Endothelial cell of umbilical vein (primary cell): ENCODE results near the gene ARNT2. TPM values are rescaled to one million over a fixed set of nuclear protein-coding genes. Genes with fewer than 3 reads are reported as not detected.

Experiments
- BruUV-seq: library from RNA; stranded (reverse); fragments of 400-500 nt; replicated peaks from 2 replicates; lab custom pipeline; 2021; lab: Mats Ljungman, UMichigan
- CTCF ChIA-PET: fragments of 300-600, 350-600 bp; sonication (Branson Sonifier 250); formaldehyde crosslinking; loops from one replicate; lab custom pipeline; 2021; ENCODE audit warnings: antibody characterized with exemption, inconsistent platforms; lab: Charles Lee
- POLR2A ChIA-PET: fragments of 300-600, 350-600 bp; sonication (Branson Sonifier 250); formaldehyde crosslinking; loops from one replicate; lab custom pipeline; 2021; ENCODE audit warnings: antibody characterized with exemption, inconsistent platforms; lab: Charles Lee
- DNase-seq: peaks from one replicate; pipeline ENCODE4 v3.0.0-alpha.2; 2011; ENCODE audit warnings: low read depth, low spot score
- FAIRE-seq: peaks from 2 replicates; lab custom pipeline; 2011; peaks lifted over from hg19 to GRCh38; lab: Jason Lieb, UNC
- H2AFZ ChIP-seq: 2 replicates; pipeline ENCODE4 v1.6.0; 2012; ENCODE audit warnings: low read depth, low read length, control low read depth, inconsistent platforms
- H3K27ac ChIP-seq: 2 replicates; pipeline ENCODE4 v1.5.1; 2011; ENCODE audit warnings: low read depth, mild to moderate bottlenecking, control low read depth, low read length, moderate library complexity; ENCODE audit not compliant: insufficient read depth
- H3K27me3 ChIP-seq, 2 experiments: 2 replicates each; pipeline versions ENCODE4 v1.6.0 to v1.6.1; 2011; ENCODE audit warnings: low read length in 2 of 2, mixed read lengths in 1 of 2; ENCODE audit not compliant: control insufficient read depth in 2 of 2, insufficient read depth in 2 of 2
- H3K36me3 ChIP-seq, 2 experiments: 2 replicates in 1 of 2; 3 replicates in 1 of 2; pipeline ENCODE4 v1.5.1; 2011; ENCODE audit warnings: low read length in 2 of 2, mild to moderate bottlenecking in 1 of 2, moderate library complexity in 1 of 2; ENCODE audit not compliant: control insufficient read depth in 2 of 2, insufficient read depth in 2 of 2; ENCODE audit errors: extremely low read depth in 1 of 2
- H3K4me1 ChIP-seq: 3 replicates; pipeline ENCODE4 v1.5.1; 2011; ENCODE audit warnings: mild to moderate bottlenecking, low read length; ENCODE audit not compliant: control insufficient read depth, insufficient read depth; ENCODE audit errors: extremely low read depth
- H3K4me2 ChIP-seq: 2 replicates; pipeline ENCODE4 v1.6.1; 2011; ENCODE audit warnings: low read length, control low read depth, mixed read lengths; ENCODE audit not compliant: insufficient read depth
- H3K4me3 ChIP-seq, 3 experiments: fragments of 200-600 bp in 1 of 3; sonication (generic), shearing (Covaris generic) in 1 of 3; replicated peaks in 1 of 3; 2 replicates each; pipeline ENCODE4 v1.5.1; 2011 to 2016; ENCODE audit warnings: control low read depth in 3 of 3, low read length in 3 of 3, mild to moderate bottlenecking in 2 of 3, inconsistent platforms in 1 of 3, low read depth in 1 of 3, moderate library complexity in 1 of 3; ENCODE audit not compliant: insufficient read depth in 1 of 3
- H3K79me2 ChIP-seq: 2 replicates; pipeline ENCODE4 v1.6.0; 2012; ENCODE audit warnings: low read length, inconsistent platforms; ENCODE audit not compliant: control insufficient read depth, insufficient read depth
- H3K9ac ChIP-seq: replicated peaks from 2 replicates; pipeline ENCODE3; 2011; ENCODE audit warnings: low read length, control low read depth; ENCODE audit not compliant: insufficient read depth; ENCODE audit errors: extremely low read depth
- H3K9me1 ChIP-seq: replicated peaks from 3 replicates; pipeline ENCODE4 v1.6.0; 2011; ENCODE audit warnings: mild to moderate bottlenecking, low read length; ENCODE audit not compliant: control insufficient read depth, insufficient read depth; ENCODE audit errors: extremely low read depth
- H3K9me3 ChIP-seq: replicated peaks from 2 replicates; pipeline ENCODE4 v1.5.1; 2012; ENCODE audit warnings: low read length, inconsistent platforms; ENCODE audit not compliant: control insufficient read depth, insufficient read depth
- H4K20me1 ChIP-seq: replicated peaks from 2 replicates; pipeline ENCODE3; 2011; ENCODE audit warnings: mild to moderate bottlenecking, low read length; ENCODE audit not compliant: control insufficient read depth, insufficient read depth; ENCODE audit errors: extremely low read depth
- CTCF ChIP-seq, 2 donors: IDR thresholded peaks; 1 replicate in 1 of 2; 2 replicates in 1 of 2; pipeline ENCODE4 v1.5.1; 2011; ENCODE audit warnings: low read length in 2 of 2, mild to moderate bottlenecking in 2 of 2, moderate library complexity in 2 of 2, control low read depth in 1 of 2, inconsistent platforms in 1 of 2, low read depth in 1 of 2; ENCODE audit not compliant: insufficient read depth in 1 of 2; ENCODE audit errors: extremely low read depth in 1 of 2
- EZH2 ChIP-seq: IDR thresholded peaks from 2 replicates; pipeline ENCODE4 v1.6.1; 2012; ENCODE audit warnings: borderline replicate concordance, low read depth, mild to moderate bottlenecking, moderate library complexity, low read length, inconsistent platforms; ENCODE audit not compliant: severe bottlenecking
- FOS ChIP-seq: IDR thresholded peaks from 2 replicates; pipeline ENCODE4 v1.6.1; 2011; ENCODE audit warnings: mild to moderate bottlenecking, low read length, moderate library complexity, borderline replicate concordance; ENCODE audit not compliant: insufficient read depth
- GATA2 ChIP-seq: IDR thresholded peaks from 2 replicates; pipeline ENCODE4 v1.7.0; 2011; ENCODE audit warnings: low read depth, mild to moderate bottlenecking, moderate library complexity, mixed read lengths, low read length; ENCODE audit not compliant: insufficient read length, insufficient read depth
- JUN ChIP-seq: IDR thresholded peaks from 2 replicates; pipeline ENCODE4 v1.6.1; 2011; ENCODE audit warnings: borderline replicate concordance, low read depth; ENCODE audit not compliant: insufficient read length, insufficient read depth
- MAX ChIP-seq: IDR thresholded peaks from 2 replicates; pipeline ENCODE4 v1.6.1; 2011; ENCODE audit not compliant: insufficient read depth, insufficient read length
- MYC ChIP-seq: IDR thresholded peaks from one replicate; pipeline ENCODE4 v1.6.1; 2011; ENCODE audit warnings: mild to moderate bottlenecking, low read depth, low read length
- POLR2A ChIP-seq: IDR thresholded peaks from 2 replicates; pipeline ENCODE4 v1.6.1; 2012; ENCODE audit warnings: low read depth, mild to moderate bottlenecking, control low read depth, low read length
- POLR2AphosphoS5 ChIP-seq: IDR thresholded peaks from 2 replicates; pipeline ENCODE4 v1.6.1; 2012; ENCODE audit warnings: low read depth, mild to moderate bottlenecking, control low read depth, low read length, moderate library complexity; ENCODE audit not compliant: insufficient read depth
- dilution Hi-C: fragments of 300-500 bp; cut with MboI; formaldehyde crosslinking; loops from one replicate; pipeline ENCODE4 v1.15.0; 2019; ENCODE audit warnings: low sequenced_read_pairs; ENCODE audit not compliant: extremely low pct_ligation_motif_present
- intact Hi-C: fragments of 100-400 bp; cut with micrococcal nuclease; formaldehyde crosslinking; loops from one replicate; pipeline ENCODE4 v1.10.0; 2022
- polyA plus RNA-seq, 4 experiments: library from polyadenylated mRNA; depleted of rRNA in 3 of 4; stranded (reverse) in 3 of 4; unstranded in 1 of 4; fragments of >200 nt; gene quantifications; 2 replicates each; pipeline versions ENCODE4 v1.2.1 to v1.2.3, GENCODE V29; 2011 to 2012; ENCODE audit warnings: missing spikeins in 1 of 4
- total RNA-seq: library from RNA; stranded (reverse); gene quantifications from 2 replicates; pipeline ENCODE4 v1.2.3, GENCODE V29; 2021

The ARNT2 gene
- total and polyA plus RNA-seq, 2 donors (not counting 3 experiments of a cell fraction or from before 2014, with no cell fraction given), result 0.03 to 0.20 TPM

GRCh38 chr15:80439140-80439539 is 35.0 kb downstream of the ARNT2 start:
- FAIRE-seq (no peak), DNase-seq (no peak)
- no peaks in the 10 kb centered on the region for H3K9me3 ChIP-seq
- H3K4me3 ChIP-seq, result no peak overlapping the region
- intact Hi-C loops, result no loop called here
- TF ChIP-seq MYC, result no peak
- no peak for TF ChIP-seq GATA2
- TF ChIP-seq JUN, result no peak
- TF ChIP-seq CTCF (IDR thresholded peaks at IDR 0.05; ENCODE audit: extremely low read depth in 1 of 2, insufficient read depth in 1 of 2, low read depth in 1 of 2, low read length in 2 of 2), result no peak
- no TSS peak for BruUV-seq
- no peaks in the 10 kb centered on the region for H3K27me3 ChIP-seq
- H3K9me1 ChIP-seq, result no peaks in the 10 kb centered on the region
- no peak overlapping the region for H3K4me2 ChIP-seq
- no peak overlapping the region for H3K9ac ChIP-seq
- ChIA-PET CTCF (no interaction called here), POLR2A (no interaction called here)
- no peaks in the 10 kb centered on the region for H4K20me1 ChIP-seq
- H3K36me3 ChIP-seq, result no peaks in the 10 kb centered on the region
- dilution Hi-C loops, result no loop called here
- peaks cover 2% of the 10 kb centered on the region for H3K4me1 ChIP-seq
- no peaks in the 10 kb centered on the region for H3K79me2 ChIP-seq
- no peak overlapping the region for H3K27ac ChIP-seq
- no peak overlapping the region for H2AFZ ChIP-seq

- Histone ChIP-seq H3K9me1 (no peaks in the 10 kb centered on the region), H3K79me2 (no peaks in the 10 kb centered on the region), H4K20me1 (no peaks in the 10 kb centered on the region), H3K9ac (no peak overlapping the region), H3K27me3 (no peaks in the 10 kb centered on the region), H3K36me3 (no peaks in the 10 kb centered on the region), H3K4me2 (no peak overlapping the region), H2AFZ (no peak overlapping the region), H3K9me3 (no peaks in the 10 kb centered on the region), H3K4me3 (no peak overlapping the region), H3K27ac (no peak overlapping the region), H3K4me1 (peaks cover 2% of the 10 kb centered on the region)
- BruUV-seq, result no TSS peak
- POLR2A ChIA-PET, result no interaction called here
- TF ChIP-seq FOS, result no peak
- TF ChIP-seq EZH2, result no peak
- no peak for TF ChIP-seq POLR2A
- no peak for TF ChIP-seq MAX
- no peak for TF ChIP-seq MYC
- TF ChIP-seq POLR2AphosphoS5, result no peak
- TF ChIP-seq GATA2, result no peak
- no peak for TF ChIP-seq JUN
- no peak for TF ChIP-seq CTCF (IDR thresholded peaks at IDR 0.05; ENCODE audit: extremely low read depth in 1 of 2, insufficient read depth in 1 of 2, low read depth in 1 of 2, low read length in 2 of 2)
- CTCF ChIA-PET, result no interaction called here
- DNase-seq (no peak), FAIRE-seq (no peak)
- intact Hi-C loops (no loop called here), dilution Hi-C loops (no loop called here)
These were observed 35.8 kb downstream of the ARNT2 start for GRCh38 chr15:80440024-80440423.
